ENCODE data around the gene GNAI2.
"Not testable (repeated sequence)": the region's sequence is repeated elsewhere in the genome, so short reads cannot be mapped to it uniquely, and the experiment has no call there.

The GNAI2 gene

DNA sequence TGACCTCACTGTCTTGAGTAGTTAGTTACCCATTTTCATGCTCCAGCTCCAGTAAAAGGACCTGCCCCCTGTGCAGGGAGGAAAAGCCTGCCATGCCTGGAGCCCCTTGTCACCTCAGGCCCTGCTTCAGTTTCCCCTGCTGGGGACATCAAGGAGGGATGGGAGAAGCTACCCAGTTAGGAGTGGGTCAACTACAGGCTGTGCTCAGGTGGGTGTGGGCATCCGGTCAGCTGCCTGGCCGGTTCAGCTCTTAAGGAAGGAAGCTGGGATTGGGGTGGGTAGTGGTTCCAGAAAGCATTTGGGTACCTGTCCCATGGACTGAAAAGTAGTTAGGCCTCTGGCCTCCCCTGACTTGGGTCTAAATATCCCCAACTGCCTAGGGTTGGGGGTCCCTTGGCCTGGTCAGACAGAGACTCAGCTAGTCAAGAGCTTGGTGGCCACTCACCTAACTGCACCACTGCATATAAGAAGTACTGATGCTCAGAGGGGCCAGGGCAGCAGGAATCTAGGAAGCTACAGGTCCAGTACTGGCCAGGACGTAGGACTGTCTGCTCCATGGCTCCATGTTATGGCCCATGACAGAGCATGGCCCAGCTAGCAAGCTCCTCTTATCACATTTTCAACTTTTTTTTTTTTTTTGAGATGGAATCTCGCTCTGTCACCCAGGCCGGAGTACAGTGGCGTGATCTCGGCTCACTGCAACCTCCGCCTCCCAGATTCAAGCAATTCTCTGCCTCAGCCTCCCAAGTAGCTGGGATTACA is 43.4 kb downstream of the GNAI2 start:
- no peak for DNase-seq

GRCh38 chr3:50284121-50284520 is 48.1 kb downstream of the GNAI2 start:
- DNase-seq, result not testable (repeated sequence)

- DNase-seq, result no peak
These were observed 50.6 kb downstream of the GNAI2 start for GRCh38 chr3:50286322-50287227.

GRCh38 chr3:50287262-50287661 is 51.3 kb downstream of the GNAI2 start:
- no peak for DNase-seq

DNA sequence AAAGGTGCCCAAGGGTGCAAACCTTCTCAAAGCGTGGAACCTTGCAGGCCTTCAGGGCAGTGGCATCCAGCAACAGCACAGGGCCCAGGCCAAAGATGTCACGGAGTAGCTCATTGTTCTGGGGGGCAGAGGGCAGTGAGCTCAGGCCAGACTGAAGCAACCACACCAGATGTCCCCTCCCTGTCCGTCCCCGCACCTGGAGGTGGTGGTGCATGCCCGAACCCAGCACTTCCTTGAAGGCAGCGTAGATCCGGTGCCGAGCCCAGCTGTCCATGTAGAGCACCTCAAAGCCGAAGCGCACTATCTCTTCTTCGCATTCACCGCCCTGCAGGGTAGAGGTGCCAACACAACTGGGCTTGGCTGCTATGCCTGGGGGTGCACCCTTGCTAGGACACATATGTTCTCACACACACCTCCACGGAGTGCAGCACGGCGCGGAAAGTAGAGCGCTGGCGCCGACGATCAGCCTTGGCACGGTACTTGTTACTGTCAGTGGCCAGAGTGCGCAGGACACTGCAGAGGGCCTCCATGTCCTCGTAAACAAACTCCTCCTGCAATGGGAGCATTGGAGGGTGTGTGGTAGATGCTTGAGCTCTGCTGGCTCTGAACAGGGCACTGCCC is 52.5 kb downstream of the GNAI2 start:
- no peak for DNase-seq

DNA sequence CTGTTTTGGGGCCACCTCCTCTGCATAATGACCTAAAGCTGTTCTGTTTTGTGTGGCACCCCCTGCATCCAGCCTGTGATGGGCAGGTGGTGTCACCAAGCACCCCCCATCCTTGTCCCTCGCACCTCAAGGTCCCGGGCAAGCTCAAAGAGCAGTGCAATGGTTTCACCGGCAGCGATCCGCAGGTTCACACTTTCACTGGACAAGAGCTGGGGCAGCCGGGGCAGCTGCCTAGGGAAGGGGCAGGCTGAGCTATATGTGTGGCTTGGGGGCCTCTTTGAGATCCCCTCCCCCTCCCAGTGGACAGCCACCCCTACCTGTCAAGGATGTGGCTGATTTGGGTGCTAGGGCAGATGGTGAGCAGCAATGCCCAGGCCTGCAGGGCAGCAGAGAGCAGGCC is 53.1 kb downstream of the GNAI2 start:
- no peak for DNase-seq

DNA sequence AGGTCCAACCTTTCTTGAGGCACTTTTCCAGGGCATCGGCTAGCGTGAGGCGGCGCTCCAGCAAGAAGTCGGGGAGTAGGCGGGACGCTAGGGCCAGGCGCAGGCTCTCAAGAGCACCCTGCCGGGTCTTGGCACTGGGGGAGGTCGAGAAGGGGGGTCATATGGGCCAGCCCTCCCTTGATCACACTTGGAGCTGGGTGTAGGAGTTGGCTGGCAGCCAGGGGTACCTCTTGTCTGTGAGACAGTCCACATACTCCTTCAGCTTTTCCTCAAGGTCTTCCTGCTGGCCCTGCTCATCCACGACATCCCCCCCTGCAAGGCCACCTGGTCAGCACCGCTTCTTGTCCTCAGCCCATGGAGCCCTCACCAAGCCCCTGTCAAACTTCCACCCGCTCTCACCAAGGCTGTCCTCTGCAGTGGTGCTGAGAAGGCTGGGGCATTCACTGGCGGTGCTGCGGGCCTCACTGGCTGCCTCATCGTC is 54.2 kb downstream of the GNAI2 start:
- DNase-seq, result no peak

DNA sequence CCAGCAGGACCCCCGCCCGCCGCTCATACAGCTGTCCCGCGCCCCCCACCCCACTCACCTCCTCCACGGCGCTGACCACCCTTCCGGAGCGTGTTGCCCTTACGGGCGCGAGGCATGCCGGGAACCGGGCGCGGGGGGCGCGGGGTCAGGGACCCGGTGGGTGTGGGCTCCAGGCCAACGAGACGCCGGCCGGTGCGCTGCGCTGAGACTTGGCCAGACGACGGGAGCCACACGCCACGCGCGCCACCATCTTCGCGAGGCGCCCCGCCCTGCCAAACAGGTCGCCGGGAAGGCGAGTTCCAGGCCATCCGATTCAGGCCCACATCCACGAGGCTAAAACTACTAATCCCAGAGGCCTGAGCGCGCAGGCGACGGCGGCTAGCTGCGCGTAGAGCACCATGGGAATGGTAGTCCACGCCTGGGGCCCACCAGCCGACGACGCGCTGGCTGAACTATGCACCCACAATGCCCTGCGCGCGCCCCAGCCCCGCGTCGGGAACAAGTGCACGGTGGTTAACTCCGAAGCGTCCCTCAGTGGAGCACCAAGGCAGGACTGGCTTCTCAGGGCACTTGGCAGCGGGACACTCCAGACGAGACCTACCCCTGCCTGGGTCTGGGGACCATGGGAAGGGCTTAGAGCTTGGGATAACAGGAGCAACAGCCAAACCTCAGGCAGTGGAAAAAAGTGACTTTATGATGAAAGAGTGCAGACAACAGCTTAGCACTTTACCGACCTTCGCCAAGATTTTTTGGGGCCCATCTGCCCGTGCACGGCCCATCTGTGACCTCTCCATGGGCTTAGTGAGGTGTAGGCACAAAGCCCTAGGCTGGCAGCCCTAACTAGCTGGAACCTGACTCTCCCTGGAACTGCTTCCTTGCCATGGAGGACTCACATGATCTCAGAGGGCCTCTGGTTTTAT is 56.4 kb downstream of the GNAI2 start, which contains the start of gene IFRD2:
TSS of gene IFRD2 (minus strand) at position 271 of the 920 bp plus-strand sequence. CDS start at position 116, 155 bp downstream.
- peak; percentile 89 to 98 for DNase-seq

DNA sequence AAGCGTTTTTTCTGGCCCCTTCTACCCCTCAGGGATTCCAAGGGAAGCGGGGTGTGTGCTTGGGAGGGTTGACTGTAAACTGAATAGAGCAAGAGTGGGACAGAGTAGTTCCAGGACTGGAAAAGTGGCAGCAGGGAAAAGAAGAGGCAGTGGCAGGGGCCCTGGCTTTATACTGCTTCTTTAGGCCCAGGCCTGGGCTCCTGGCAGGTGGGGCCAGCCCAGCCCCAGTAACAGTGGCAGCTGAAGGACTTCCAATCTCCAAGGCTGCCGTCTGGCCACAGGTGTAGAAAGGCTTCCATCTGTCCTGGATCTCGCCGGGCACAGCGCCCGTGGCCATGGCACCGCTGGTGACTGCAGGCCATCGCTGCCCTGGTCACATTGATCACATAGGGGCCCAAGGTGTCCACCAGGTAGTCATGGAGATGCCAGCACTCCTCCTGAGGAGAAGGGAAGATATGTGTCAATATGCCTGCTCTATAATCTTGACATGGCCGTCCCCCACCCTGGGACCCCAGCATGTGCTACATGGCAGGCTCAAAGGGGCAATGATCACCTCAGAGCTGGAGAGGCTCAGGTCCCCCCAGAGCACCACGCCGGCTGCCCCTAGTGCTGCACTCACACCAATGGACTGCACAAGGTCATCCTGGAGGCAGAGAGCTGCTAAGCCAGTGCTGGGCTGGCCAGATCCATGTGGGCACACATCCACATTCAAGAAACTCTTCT is 57.2 kb downstream of the GNAI2 start:
- no peak for DNase-seq

- no peak for DNase-seq
These were observed 58.1 kb downstream of the GNAI2 start for GRCh38 chr3:50294089-50294488.

GRCh38 chr3:50294492-50295403 is 58.7 kb downstream of the GNAI2 start:
- no peak for DNase-seq

- no peak for DNase-seq
These were observed 59.8 kb downstream of the GNAI2 start for GRCh38 chr3:50295553-50296431.

- no peak for DNase-seq
These were observed 60.8 kb downstream of the GNAI2 start for GRCh38 chr3:50296721-50297383.

DNA sequence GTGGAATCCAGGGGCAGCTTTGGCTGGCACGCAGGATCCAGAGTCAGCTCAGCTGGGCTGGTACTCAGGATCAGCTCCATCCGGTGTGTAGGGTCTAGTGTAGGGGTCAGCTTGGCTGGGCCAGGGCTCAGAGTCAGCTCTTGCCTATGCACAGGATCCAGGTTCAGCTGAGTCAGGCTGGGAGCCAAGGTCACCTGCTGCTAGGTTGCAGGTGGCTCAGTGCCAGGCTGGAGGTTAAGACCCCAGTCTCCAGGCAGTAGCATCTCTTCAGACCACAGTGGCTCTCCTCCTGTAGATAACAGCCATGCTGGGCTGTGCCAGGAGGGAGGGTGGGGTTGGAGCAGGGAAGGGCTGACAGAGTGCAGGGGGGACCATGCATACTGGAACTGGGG is 61.4 kb downstream of the GNAI2 start:
- DNase-seq, result no peak

DNA sequence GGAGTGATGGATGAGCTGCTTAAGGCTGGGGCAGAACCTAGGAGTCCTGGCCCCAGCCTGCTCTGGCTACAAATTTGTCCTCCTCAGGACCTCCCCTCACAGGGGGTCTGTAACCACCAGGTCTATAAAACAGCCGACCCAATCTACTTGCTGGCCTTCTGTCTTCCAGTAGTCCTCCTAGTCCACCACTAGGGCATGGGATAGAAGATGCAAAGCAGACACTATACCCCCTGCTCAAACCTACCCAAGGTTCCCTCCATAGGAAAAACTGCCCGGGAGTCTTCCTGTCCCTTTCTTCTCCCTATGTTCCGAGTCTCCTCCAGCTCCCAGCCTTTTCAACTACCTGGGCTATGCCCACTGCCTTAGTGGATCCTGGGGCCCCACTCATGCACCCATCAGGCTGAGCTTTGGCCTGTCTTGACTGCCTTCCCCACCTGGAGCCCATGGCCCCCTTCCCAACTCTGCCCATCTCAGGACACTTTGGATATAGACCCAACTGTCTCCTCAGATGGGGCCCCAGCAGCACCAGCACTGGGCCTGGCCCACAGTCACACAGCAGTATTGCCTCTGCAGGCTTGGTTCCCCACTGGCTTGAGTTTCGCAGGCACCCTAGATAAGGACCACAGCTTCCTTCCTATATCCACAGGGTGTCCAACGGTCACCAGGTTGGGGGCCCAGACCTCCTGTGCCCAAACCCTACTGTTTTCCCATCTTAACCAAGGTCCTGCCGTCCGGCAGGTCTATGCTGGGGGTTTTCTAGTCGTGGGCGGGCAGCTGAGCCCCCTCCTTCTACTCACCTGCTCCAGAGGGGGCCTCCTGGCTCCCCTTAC is 62.1 kb downstream of the GNAI2 start:
- DNase-seq, result peak in 1 of 2 experiments; percentile 31

DNA sequence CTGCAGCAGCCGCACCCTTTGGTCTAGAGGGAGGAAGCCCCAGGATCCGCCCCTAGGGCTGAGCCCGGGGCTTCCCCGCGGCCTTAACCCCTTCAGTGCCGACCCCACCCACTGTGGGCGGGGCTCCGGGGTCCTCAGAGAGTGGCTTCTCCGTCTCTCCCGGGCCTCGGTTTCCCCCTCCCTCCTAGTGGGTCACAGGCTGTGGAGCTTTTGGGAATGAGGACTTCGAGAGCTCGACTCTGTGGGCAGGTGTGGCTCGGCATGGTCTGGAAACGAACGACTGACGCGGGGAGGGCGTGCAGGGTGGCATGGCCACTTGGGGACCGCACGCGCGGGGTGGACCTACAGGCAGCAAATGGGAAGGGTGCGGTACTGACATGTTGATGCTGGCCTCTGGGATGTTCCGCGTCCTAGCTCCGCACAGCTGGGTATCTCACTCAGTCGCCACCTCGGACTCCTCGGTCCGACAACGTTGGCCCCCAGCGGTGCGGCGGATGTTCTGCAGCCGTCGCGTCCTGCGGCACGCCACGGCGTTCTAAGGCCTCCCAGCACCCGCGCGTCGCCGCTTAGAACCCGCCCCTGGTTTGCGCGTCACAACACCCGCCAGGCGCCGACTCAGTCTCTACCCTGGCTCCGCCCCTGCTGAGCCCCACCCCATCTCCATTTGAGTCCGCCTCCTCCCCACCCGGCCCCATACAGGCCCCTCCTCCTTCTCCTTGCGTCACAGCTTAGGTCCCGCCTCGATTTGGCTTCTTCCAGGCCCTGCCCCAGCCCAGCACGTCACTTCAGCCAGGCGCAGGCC is 63.0 kb downstream of the GNAI2 start, which contains the start of the genes HYAL3 and NAA80:
TSS of gene HYAL3 (minus strand) at position 570 of the 802 bp plus-strand sequence. CDS start 3,803 bp downstream, outside the sequence.
TSS of gene NAA80 (minus strand) at position 570 of the 802 bp plus-strand sequence. CDS start 1,942 bp downstream, outside the sequence.
- DNase-seq, result peak; percentile 96 to 99

- DNase-seq, result no peak
These were observed 63.6 kb downstream of the GNAI2 start for GRCh38 chr3:50299638-50299928.

All from NCI-H526 (cell line).